IMR-90 (cell line): Measurements from ENCODE around the gene CLPTM1. TPM values are rescaled to one million over a fixed set of nuclear protein-coding genes. Genes with fewer than 3 reads are reported as not detected.
"Not testable (repeated sequence)": the region's sequence is repeated elsewhere in the genome, so short reads cannot be mapped to it uniquely, and the experiment has no call there.

Experiments used
- ATAC-seq: fragments of 200-7000 bp; cut with Tn5 transposase; 2 replicates; pipeline ENCODE4 v1.9.1; 2020; ENCODE audit warnings: low read depth, mild to moderate bottlenecking, moderate library complexity
- BruUV-seq: library from RNA; stranded (reverse); fragments of 400-500 nt; replicated peaks from 2 replicates; lab custom pipeline; 2021; lab: Mats Ljungman, UMichigan
- CTCF ChIA-PET: fragments of 300-600 bp; formaldehyde crosslinking; extraction: SDS; loops from one replicate; lab custom pipeline; 2021; ENCODE audit warnings: antibody characterized with exemption; lab: Yijun Ruan, JAX
- POLR2A ChIA-PET: fragments of 300-600 bp; sonication (Branson Sonifier 250); formaldehyde crosslinking; loops from one replicate; lab custom pipeline; 2022; ENCODE audit warnings: antibody characterized with exemption; ENCODE audit not compliant: unreplicated experiment; lab: Charles Lee
- DNase-seq: peaks from one replicate; pipeline ENCODE4 v3.0.0; 2013
- H2AFZ ChIP-seq: replicated peaks from 2 replicates; pipeline ENCODE3; 2013; ENCODE audit warnings: low read length, mild to moderate bottlenecking; ENCODE audit not compliant: poor library complexity
- H2AK5ac ChIP-seq: 2 replicates; pipeline ENCODE4 v1.6.1; 2013; ENCODE audit warnings: low read depth, low read length, inconsistent platforms
- H2AK9ac ChIP-seq: replicated peaks from 2 replicates; pipeline ENCODE3; 2013; ENCODE audit warnings: mild to moderate bottlenecking, low read depth, low read length, moderate library complexity; ENCODE audit not compliant: poor library complexity
- H2BK120ac ChIP-seq: 2 replicates; pipeline ENCODE4 v1.6.1; 2013; ENCODE audit warnings: low read depth, low read length, inconsistent platforms
- H2BK15ac ChIP-seq: 3 replicates; pipeline ENCODE4 v1.6.1; 2013; ENCODE audit warnings: low read depth, low read length, inconsistent platforms
- H2BK20ac ChIP-seq: 2 replicates; pipeline ENCODE4 v1.6.1; 2013; ENCODE audit warnings: low read depth, mild to moderate bottlenecking, inconsistent platforms, low read length, moderate library complexity
- H2BK5ac ChIP-seq: 2 replicates; pipeline ENCODE4 v1.6.1; 2013; ENCODE audit warnings: mild to moderate bottlenecking, low read depth, low read length, inconsistent platforms; ENCODE audit not compliant: poor library complexity, severe bottlenecking
- H3K14ac ChIP-seq: replicated peaks from 2 replicates; pipeline ENCODE4 v1.6.1; 2013; ENCODE audit warnings: low read depth, low read length, inconsistent platforms
- H3K18ac ChIP-seq: 2 replicates; pipeline ENCODE4 v1.6.1; 2013; ENCODE audit warnings: low read depth, low read length, control low read depth
- H3K23ac ChIP-seq: 2 replicates; pipeline ENCODE4 v1.6.1; 2013; ENCODE audit warnings: low read depth, low read length, inconsistent platforms
- H3K27ac ChIP-seq: 2 replicates; pipeline ENCODE4 v1.5.1; 2013; ENCODE audit warnings: mild to moderate bottlenecking, control low read depth, low read length; ENCODE audit not compliant: insufficient read depth
- H3K27me3 ChIP-seq: 2 replicates; pipeline ENCODE4 v1.6.1; 2013; ENCODE audit warnings: low read length; ENCODE audit not compliant: control insufficient read depth, insufficient read depth
- H3K36me3 ChIP-seq: 2 replicates; pipeline ENCODE4 v1.6.1; 2013; ENCODE audit warnings: low read length, mixed read lengths; ENCODE audit not compliant: control insufficient read depth, insufficient read depth
- H3K4ac ChIP-seq: 2 replicates; pipeline ENCODE4 v1.6.1; 2013; ENCODE audit warnings: low read depth, low read length, inconsistent platforms
- H3K4me1 ChIP-seq: 2 replicates; pipeline ENCODE4 v1.6.1; 2013; ENCODE audit warnings: low read length, mixed read lengths; ENCODE audit not compliant: control insufficient read depth, insufficient read depth
- H3K4me2 ChIP-seq: 2 replicates; pipeline ENCODE4 v1.6.1; 2013; ENCODE audit warnings: low read depth, mild to moderate bottlenecking, control low read depth, low read length, moderate library complexity
- H3K4me3 ChIP-seq: 2 replicates; pipeline ENCODE4 v1.5.1; 2013; ENCODE audit warnings: low read depth, mild to moderate bottlenecking, control low read depth, low read length, moderate library complexity; ENCODE audit not compliant: insufficient read depth
- H3K56ac ChIP-seq: 2 replicates; pipeline ENCODE4 v1.6.1; 2013; ENCODE audit warnings: low read length, inconsistent platforms; ENCODE audit not compliant: insufficient read depth; ENCODE audit errors: extremely low read depth
- H3K79me1 ChIP-seq, 2 experiments: 2 replicates each; pipeline ENCODE4 v1.6.1; 2013; ENCODE audit warnings: low read length in 2 of 2, inconsistent platforms in 1 of 2, low read depth in 1 of 2
- H3K9ac ChIP-seq: 2 replicates; pipeline ENCODE4 v1.6.1; 2013; ENCODE audit warnings: low read depth, low read length, control low read depth
- H3K9me1 ChIP-seq: 2 replicates; pipeline ENCODE4 v1.6.1; 2013; ENCODE audit warnings: low read length, inconsistent platforms; ENCODE audit not compliant: insufficient read depth
- H3K9me3 ChIP-seq: 2 replicates; pipeline ENCODE4 v1.6.1; 2013; ENCODE audit warnings: low read length; ENCODE audit not compliant: control insufficient read depth, insufficient read depth
- H4K20me1 ChIP-seq: 2 replicates; pipeline ENCODE4 v1.6.1; 2013; ENCODE audit warnings: low read length, inconsistent platforms; ENCODE audit not compliant: insufficient read depth
- H4K5ac ChIP-seq: 2 replicates; pipeline ENCODE4 v1.6.1; 2013; ENCODE audit warnings: mild to moderate bottlenecking, low read depth, low read length, control low read depth
- H4K8ac ChIP-seq, 2 experiments: 2 replicates each; pipeline ENCODE4 v1.6.1; 2013; ENCODE audit warnings: low read depth in 2 of 2, low read length in 2 of 2, control low read depth in 1 of 2, inconsistent platforms in 1 of 2
- H4K91ac ChIP-seq: 2 replicates; pipeline ENCODE4 v1.6.1; 2013; ENCODE audit warnings: low read depth, low read length, inconsistent platforms; ENCODE audit not compliant: insufficient read depth
- CEBPB ChIP-seq: IDR thresholded peaks from 2 replicates; pipeline ENCODE4 v1.6.1; 2012; ENCODE audit warnings: low read depth, low read length, improper control_type of control experiment
- WGBS, 2 experiments: methylation state at CpG; one replicate each; pipeline versions ENCODE4 v1.1.5 to v1.1.7; 2013; ENCODE audit warnings: missing lambda C conversion rate in 2 of 2; ENCODE audit not compliant: insufficient read length in 1 of 2; ENCODE audit errors: extremely low coverage in 2 of 2; 5-methylcytosine and 5-hydroxymethylcytosine counted together
- dilution Hi-C: fragments of 300-500 bp; cut with HindIII; formaldehyde crosslinking; loops from one replicate; pipeline ENCODE4 v1.14.3; 2018; ENCODE audit warnings: low sequenced_read_pairs; ENCODE audit not compliant: unreplicated experiment
- in situ Hi-C: fragments of 300-500 bp; cut with MboI; formaldehyde crosslinking; loops from 3 replicates; pipeline ENCODE4 v1.14.3; 2019; ENCODE audit warnings: low sequenced_read_pairs, inconsistent platforms, mixed read lengths
- intact Hi-C: fragments of 100-400 bp; cut with micrococcal nuclease; formaldehyde crosslinking; loops from 2 replicates; pipeline ENCODE4 v1.10.0; 2022
- polyA plus RNA-seq, 3 experiments: library from polyadenylated mRNA; depleted of rRNA; stranded (reverse); fragments of >200 nt; gene quantifications; 2 replicates each; pipeline ENCODE4 v1.2.3, GENCODE V29; 2012; ENCODE audit warnings: low replicate concordance in 1 of 3
- total RNA-seq: library from RNA; depleted of rRNA; stranded (reverse); fragments of >200 nt; gene quantifications from 2 replicates; pipeline ENCODE4 v1.2.3, GENCODE V29; 2012

Gene CLPTM1
- total and polyA plus RNA-seq, 2 of the 4 experiments (the other 2 are of a cell fraction) = 23.8 to 88.8 TPM

GRCh38 chr19:44909775-44910174, 45.4 kb upstream of the CLPTM1 start:
- H2AK5ac ChIP-seq = no peak overlapping the region
- dilution Hi-C loops = no loop called here
- no peak overlapping the region for H3K14ac ChIP-seq
- H3K27me3 ChIP-seq = peaks cover 8% of the 10 kb centered on the region
- H3K9ac ChIP-seq = no peak overlapping the region
- no peak overlapping the region for H2BK5ac ChIP-seq
- no peak overlapping the region for H3K4me3 ChIP-seq
- H4K8ac ChIP-seq = no peak overlapping the region
- no peaks in the 10 kb centered on the region for H3K79me1 ChIP-seq
- no peak overlapping the region for H4K5ac ChIP-seq
- POLR2A ChIA-PET = no interaction called here
- no peak overlapping the region for H3K4me2 ChIP-seq
- H2BK15ac ChIP-seq = no peak overlapping the region
- in situ Hi-C loops = loop anchor here (5.0 kb wide), 1 partner anchor 43 kb away; no protein-coding TSS in a partner anchor
- intact Hi-C loops = no loop called here
- H3K27ac ChIP-seq = no peak overlapping the region
- no peak for TF ChIP-seq CEBPB
- H3K23ac ChIP-seq = no peak overlapping the region
- H4K20me1 ChIP-seq = no peaks in the 10 kb centered on the region
- ATAC-seq = no peak
- H2AK9ac ChIP-seq = peak overlapping the region; percentile 72
- peaks cover 15% of the 10 kb centered on the region for H3K4me1 ChIP-seq
- H4K91ac ChIP-seq = no peak overlapping the region
- H3K9me1 ChIP-seq = peaks cover 4% of the 10 kb centered on the region; the same call in 1 of the 2 replicates
- no peak for DNase-seq
- H2AFZ ChIP-seq = no peak overlapping the region
- no TSS peak for BruUV-seq
- H3K36me3 ChIP-seq = no peaks in the 10 kb centered on the region
- H3K56ac ChIP-seq = no peak overlapping the region
- H2BK20ac ChIP-seq = no peak overlapping the region
- CTCF ChIA-PET = interaction anchor here (0.6 to 0.8 kb wide), 2 partner anchors 87 to 1065 kb away, joined by 3 read pairs; no protein-coding TSS in a partner anchor
- no CpG with 5 or more reads among the region's 5 CpGs for WGBS, 2 experiments
- H3K4ac ChIP-seq = no peak overlapping the region
- no peak overlapping the region for H2BK120ac ChIP-seq
- no peak overlapping the region for H3K18ac ChIP-seq
- H3K9me3 ChIP-seq = no peaks in the 10 kb centered on the region

GRCh38 chr19:44911896-44912295, 43.3 kb upstream of the CLPTM1 start:
- H2BK20ac ChIP-seq, H4K20me1 ChIP-seq, intact Hi-C loops, H3K79me1 ChIP-seq, H3K9ac ChIP-seq, H2BK5ac ChIP-seq, DNase-seq, H4K91ac ChIP-seq, H4K5ac ChIP-seq, H3K4me2 ChIP-seq, H4K8ac ChIP-seq, ATAC-seq, H3K27ac ChIP-seq, H3K36me3 ChIP-seq, H3K14ac ChIP-seq, H2AK9ac ChIP-seq, H2BK120ac ChIP-seq, H3K9me3 ChIP-seq, dilution Hi-C loops, H3K9me1 ChIP-seq, H2AFZ ChIP-seq, POLR2A ChIA-PET, H3K23ac ChIP-seq, H3K4me3 ChIP-seq, H3K4ac ChIP-seq, BruUV-seq, H2BK15ac ChIP-seq, H3K27me3 ChIP-seq, H3K56ac ChIP-seq, H3K18ac ChIP-seq: not testable (repeated sequence)
- Histone ChIP-seq H2AK5ac (peak overlapping the region; percentile 37; the same call in 1 of the 2 replicates), H3K4me1 (peaks cover 12% of the 10 kb centered on the region)
- CTCF ChIA-PET = interaction anchor here (0.8 to 1.2 kb wide), 2 partner anchors 13 to 40 kb away, joined by 4 to 5 read pairs; no protein-coding TSS in a partner anchor
- whole genome bisulfite sequencing, 2 experiments = no CpG with 5 or more reads among the region's 6 CpGs
- in situ Hi-C loops = loop anchor here (5.0 kb wide), 1 partner anchor 40 kb away; no protein-coding TSS in a partner anchor
